Measurements from ENCODE around the gene PRKN.

PRKN gene

DNA sequence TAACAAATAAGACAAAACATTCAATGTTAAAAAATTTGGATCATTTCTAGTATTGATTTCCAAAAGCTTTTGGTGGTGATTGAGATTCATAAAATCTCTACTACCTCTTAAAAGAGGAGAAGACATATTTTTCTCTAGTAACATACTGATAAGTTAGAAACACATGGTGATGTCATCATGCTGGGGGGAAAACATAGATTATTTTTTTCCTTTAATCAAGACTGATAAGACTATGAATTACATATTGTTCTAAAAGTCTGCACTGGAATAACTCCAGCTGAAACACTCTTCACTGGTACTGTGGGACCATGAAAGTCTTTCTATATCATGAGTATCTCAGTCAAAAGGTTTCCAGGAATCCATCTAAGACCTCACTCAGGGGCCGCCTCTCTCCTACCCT lies 515.8 kb downstream of the PRKN start:
- no peak overlapping the region for H2AFZ ChIP-seq (ENCODE audit: low read length)
- H3K4me3 ChIP-seq (ENCODE audit: low read depth, low read length, poor library complexity, severe bottlenecking) = no peak overlapping the region
- no peak overlapping the region for H3K9ac ChIP-seq (ENCODE audit: low read length)
- H3K9me2 ChIP-seq (ENCODE audit: low read depth, low read length) = no peaks in the 10 kb centered on the region
- no peaks in the 10 kb centered on the region for H3K4me1 ChIP-seq (ENCODE audit: insufficient read depth, low read length, severe bottlenecking)
- H3F3A ChIP-seq (ENCODE audit: insufficient read depth, low read length) = no peaks in the 10 kb centered on the region
- no peak overlapping the region for H3K27ac ChIP-seq (ENCODE audit: low read depth, low read length, poor library complexity, severe bottlenecking)
- no peaks in the 10 kb centered on the region for H3K9me3 ChIP-seq (ENCODE audit: low read length)
- TF ChIP-seq EZH2 (IDR thresholded peaks at IDR 0.05; ENCODE audit: borderline replicate concordance, low read length) = no peak
- TF ChIP-seq, protein P1, sequence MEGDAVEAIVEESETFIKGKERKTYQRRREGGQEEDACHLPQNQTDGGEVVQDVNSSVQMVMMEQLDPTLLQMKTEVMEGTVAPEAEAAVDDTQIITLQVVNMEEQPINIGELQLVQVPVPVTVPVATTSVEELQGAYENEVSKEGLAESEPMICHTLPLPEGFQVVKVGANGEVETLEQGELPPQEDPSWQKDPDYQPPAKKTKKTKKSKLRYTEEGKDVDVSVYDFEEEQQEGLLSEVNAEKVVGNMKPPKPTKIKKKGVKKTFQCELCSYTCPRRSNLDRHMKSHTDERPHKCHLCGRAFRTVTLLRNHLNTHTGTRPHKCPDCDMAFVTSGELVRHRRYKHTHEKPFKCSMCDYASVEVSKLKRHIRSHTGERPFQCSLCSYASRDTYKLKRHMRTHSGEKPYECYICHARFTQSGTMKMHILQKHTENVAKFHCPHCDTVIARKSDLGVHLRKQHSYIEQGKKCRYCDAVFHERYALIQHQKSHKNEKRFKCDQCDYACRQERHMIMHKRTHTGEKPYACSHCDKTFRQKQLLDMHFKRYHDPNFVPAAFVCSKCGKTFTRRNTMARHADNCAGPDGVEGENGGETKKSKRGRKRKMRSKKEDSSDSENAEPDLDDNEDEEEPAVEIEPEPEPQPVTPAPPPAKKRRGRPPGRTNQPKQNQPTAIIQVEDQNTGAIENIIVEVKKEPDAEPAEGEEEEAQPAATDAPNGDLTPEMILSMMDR (IDR thresholded peaks at IDR 0.05; ENCODE audit: low read length) = no peak
- H3K36me3 ChIP-seq (ENCODE audit: insufficient read depth, low read length) = no peaks in the 10 kb centered on the region
- no peaks in the 10 kb centered on the region for H3K79me2 ChIP-seq (ENCODE audit: insufficient read depth, low read length)
- no peak overlapping the region for H3K4me2 ChIP-seq (ENCODE audit: low read length)
- H3K27me3 ChIP-seq (ENCODE audit: insufficient read depth, low read length) = no peaks in the 10 kb centered on the region
- no peaks in the 10 kb centered on the region for H4K20me1 ChIP-seq (ENCODE audit: insufficient read depth, low read length)

DNA sequence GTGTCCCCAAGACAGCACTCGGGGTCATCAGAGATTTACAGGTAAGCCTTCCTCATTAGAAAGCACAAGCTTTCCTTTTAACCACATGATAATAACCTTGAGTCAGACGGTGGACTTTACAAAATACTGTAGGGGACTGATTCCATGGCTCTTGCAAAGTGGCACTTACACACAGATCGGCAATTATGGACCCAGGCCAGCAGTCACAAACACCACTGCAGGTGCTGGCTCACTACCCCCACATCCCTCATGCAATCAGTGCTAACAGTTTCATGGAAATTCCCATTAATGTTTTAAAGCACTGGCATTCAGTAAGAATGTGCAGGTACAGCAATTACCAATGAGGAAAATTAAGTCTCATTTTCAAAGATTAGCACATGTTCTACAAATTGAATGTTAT lies 516.5 kb downstream of the PRKN start:
- no peak overlapping the region for H3K4me2 ChIP-seq (ENCODE audit: low read length)
- no peaks in the 10 kb centered on the region for H3K9me2 ChIP-seq (ENCODE audit: low read depth, low read length)
- H3K36me3 ChIP-seq (ENCODE audit: insufficient read depth, low read length) = no peaks in the 10 kb centered on the region
- no peaks in the 10 kb centered on the region for H3K9me3 ChIP-seq (ENCODE audit: low read length)
- no peaks in the 10 kb centered on the region for H3K4me1 ChIP-seq (ENCODE audit: insufficient read depth, low read length, severe bottlenecking)
- H3K79me2 ChIP-seq (ENCODE audit: insufficient read depth, low read length) = no peaks in the 10 kb centered on the region
- H3K4me3 ChIP-seq (ENCODE audit: low read depth, low read length, poor library complexity, severe bottlenecking) = no peak overlapping the region
- H4K20me1 ChIP-seq (ENCODE audit: insufficient read depth, low read length) = no peaks in the 10 kb centered on the region
- no peak for TF ChIP-seq EZH2 (IDR thresholded peaks at IDR 0.05; ENCODE audit: borderline replicate concordance, low read length)
- TF ChIP-seq, protein P1 (IDR thresholded peaks at IDR 0.05; ENCODE audit: low read length) = no peak
- no peaks in the 10 kb centered on the region for H3K27me3 ChIP-seq (ENCODE audit: insufficient read depth, low read length)
- no peak overlapping the region for H3K27ac ChIP-seq (ENCODE audit: low read depth, low read length, poor library complexity, severe bottlenecking)
- H3K9ac ChIP-seq (ENCODE audit: low read length) = no peak overlapping the region
- no peaks in the 10 kb centered on the region for H3F3A ChIP-seq (ENCODE audit: insufficient read depth, low read length)
- H2AFZ ChIP-seq (ENCODE audit: low read length) = no peak overlapping the region

DNA sequence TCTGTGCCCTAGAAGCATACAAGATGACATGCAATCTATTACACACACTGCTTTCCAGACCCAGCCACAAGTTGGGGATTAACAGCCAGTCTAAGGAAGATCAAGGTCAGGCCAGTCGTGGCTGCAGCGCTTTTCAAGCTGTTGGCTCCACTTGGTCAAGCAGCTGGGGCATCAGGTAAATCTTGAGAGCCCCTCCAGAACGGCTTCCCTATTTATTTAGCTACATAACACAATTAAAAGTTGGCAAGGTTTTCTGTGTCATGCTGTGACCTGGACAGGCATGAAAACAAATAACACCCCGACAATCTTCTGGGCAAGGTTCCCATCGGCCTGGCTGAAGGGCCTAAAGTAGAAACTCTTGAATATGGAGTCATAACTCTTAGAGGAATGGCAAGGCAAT lies 524.3 kb downstream of the PRKN start:
- Histone ChIP-seq H3K9ac (ENCODE audit: low read length) (no peak overlapping the region), H3K27me3 (ENCODE audit: insufficient read depth, low read length) (no peaks in the 10 kb centered on the region), H4K20me1 (ENCODE audit: insufficient read depth, low read length) (no peaks in the 10 kb centered on the region), H3K4me3 (ENCODE audit: low read depth, low read length, poor library complexity, severe bottlenecking) (no peak overlapping the region), H3K4me1 (ENCODE audit: insufficient read depth, low read length, severe bottlenecking) (no peaks in the 10 kb centered on the region), H3K36me3 (ENCODE audit: insufficient read depth, low read length) (no peaks in the 10 kb centered on the region), H3K4me2 (ENCODE audit: low read length) (no peak overlapping the region), H3K27ac (ENCODE audit: low read depth, low read length, poor library complexity, severe bottlenecking) (no peak overlapping the region), H3K79me2 (ENCODE audit: insufficient read depth, low read length) (no peaks in the 10 kb centered on the region), H3F3A (ENCODE audit: insufficient read depth, low read length) (no peaks in the 10 kb centered on the region), H2AFZ (ENCODE audit: low read length) (no peak overlapping the region), H3K9me3 (ENCODE audit: low read length) (no peaks in the 10 kb centered on the region), H3K9me2 (ENCODE audit: low read depth, low read length) (no peaks in the 10 kb centered on the region)
- TF ChIP-seq, protein P1 (IDR thresholded peaks at IDR 0.05; ENCODE audit: low read length) = no peak
- TF ChIP-seq EZH2 (IDR thresholded peaks at IDR 0.05; ENCODE audit: borderline replicate concordance, low read length) = no peak

Measured in OCI-LY1 (cell line).